Liver (tissue), 9 donors: Measurements from ENCODE around the gene PLA2R1. TPM values are rescaled to one million over a fixed set of nuclear protein-coding genes. Genes with fewer than 3 reads are reported as not detected.

Source experiments
- DNase-seq: peaks from one replicate; pipeline ENCODE4 v3.0.0-alpha.2; 2017; ENCODE audit warnings: low spot score
- H3K27ac ChIP-seq, 2 donors: one replicate each; pipeline ENCODE4 v1.7.0; 2013; ENCODE audit warnings: inconsistent platforms in 2 of 2, low read length in 2 of 2, control low read depth in 1 of 2, low read depth in 1 of 2, mild to moderate bottlenecking in 1 of 2
- H3K27me3 ChIP-seq, 4 donors: one replicate each; pipeline versions ENCODE4 v1.6.1 to v1.7.0; 2013; ENCODE audit warnings: low read length in 3 of 4, inconsistent platforms in 1 of 4, mild to moderate bottlenecking in 1 of 4, moderate library complexity in 1 of 4; ENCODE audit not compliant: control insufficient read depth in 4 of 4, insufficient read depth in 4 of 4
- H3K36me3 ChIP-seq, 4 donors: one replicate each; pipeline versions ENCODE4 v1.6.1 to v1.7.0; 2013; ENCODE audit warnings: low read length in 3 of 4, mild to moderate bottlenecking in 3 of 4, low read depth in 1 of 4, moderate library complexity in 1 of 4; ENCODE audit not compliant: control insufficient read depth in 4 of 4, insufficient read depth in 3 of 4
- H3K4me1 ChIP-seq, 4 donors: one replicate each; pipeline versions ENCODE4 v1.6.1 to v1.7.0; 2013; ENCODE audit warnings: low read length in 3 of 4, mild to moderate bottlenecking in 3 of 4, moderate library complexity in 1 of 4; ENCODE audit not compliant: control insufficient read depth in 4 of 4, insufficient read depth in 4 of 4
- H3K4me3 ChIP-seq, 3 donors: one replicate each; pipeline versions ENCODE4 v1.6.1 to v1.7.0; 2013; ENCODE audit warnings: low read length in 3 of 3, control low read depth in 1 of 3, low read depth in 1 of 3, mild to moderate bottlenecking in 1 of 3
- H3K9ac ChIP-seq, 2 donors: one replicate each; pipeline ENCODE4 v1.7.0; 2013; ENCODE audit warnings: low read length in 2 of 2, mild to moderate bottlenecking in 2 of 2, moderate library complexity in 2 of 2, control low read depth in 1 of 2, low read depth in 1 of 2
- H3K9me3 ChIP-seq, 4 donors: one replicate each; pipeline versions ENCODE4 v1.6.1 to v1.7.0; 2013; ENCODE audit warnings: low read length in 3 of 4; ENCODE audit not compliant: control insufficient read depth in 4 of 4
- ATF3 ChIP-seq: IDR thresholded peaks from 2 replicates; pipeline ENCODE4 v1.6.1; 2016; ENCODE audit warnings: antibody characterized with exemption
- CTCF ChIP-seq: fragments of 150-350 bp; IDR thresholded peaks from 2 replicates; pipeline ENCODE4 v1.5.1; 2017; ENCODE audit warnings: improper control_type of control experiment, low read depth, low read length; ENCODE audit not compliant: missing input control
- EGR1 ChIP-seq, 2 donors: IDR thresholded peaks; 2 replicates each; pipeline ENCODE4 v1.6.1; 2016 to 2018; ENCODE audit warnings: antibody characterized with exemption in 2 of 2, low read depth in 2 of 2
- FOXA1 ChIP-seq: IDR thresholded peaks from 2 replicates; pipeline ENCODE4 v1.6.1; 2016; ENCODE audit warnings: antibody characterized with exemption
- FOXA2 ChIP-seq: IDR thresholded peaks from 2 replicates; pipeline ENCODE4 v1.6.1; 2016; ENCODE audit warnings: antibody characterized with exemption
- GABPA ChIP-seq, 2 donors: IDR thresholded peaks in 1 of 2; conservative IDR thresholded peaks in 1 of 2; 2 replicates each; pipeline ENCODE4 v1.6.1; 2016; ENCODE audit warnings: antibody characterized with exemption in 2 of 2, mild to moderate bottlenecking in 1 of 2, moderate library complexity in 1 of 2
- HNF4A ChIP-seq, 2 donors: conservative IDR thresholded peaks; 2 replicates each; pipeline ENCODE4 v1.6.1; 2016; ENCODE audit warnings: antibody characterized with exemption in 2 of 2, mild to moderate bottlenecking in 2 of 2
- HNF4G ChIP-seq: IDR thresholded peaks from 2 replicates; pipeline ENCODE4 v1.6.1; 2016; ENCODE audit warnings: antibody characterized with exemption
- JUND ChIP-seq, 2 donors: IDR thresholded peaks; 2 replicates each; pipeline ENCODE4 v1.6.1; 2016; ENCODE audit warnings: antibody characterized with exemption in 2 of 2
- MAX ChIP-seq: IDR thresholded peaks from 2 replicates; pipeline ENCODE4 v1.6.1; 2016; ENCODE audit warnings: antibody characterized with exemption
- NR2F2 ChIP-seq: IDR thresholded peaks from 2 replicates; pipeline ENCODE4 v1.6.1; 2016; ENCODE audit warnings: antibody characterized with exemption
- RAD21 ChIP-seq, 2 donors: IDR thresholded peaks; 2 replicates each; pipeline ENCODE4 v1.6.1; 2016; ENCODE audit warnings: antibody characterized with exemption in 2 of 2, mild to moderate bottlenecking in 2 of 2
- REST ChIP-seq: IDR thresholded peaks from 2 replicates; pipeline ENCODE4 v1.6.1; 2016; ENCODE audit warnings: antibody characterized with exemption, mild to moderate bottlenecking
- RXRA ChIP-seq, 2 donors: IDR thresholded peaks; 2 replicates each; pipeline ENCODE4 v1.6.1; 2017 to 2018; ENCODE audit warnings: antibody characterized with exemption in 2 of 2, mild to moderate bottlenecking in 1 of 2
- SP1 ChIP-seq: IDR thresholded peaks from 2 replicates; pipeline ENCODE4 v1.6.1; 2018; ENCODE audit warnings: antibody characterized with exemption, mild to moderate bottlenecking
- TAF1 ChIP-seq: conservative IDR thresholded peaks from 2 replicates; pipeline ENCODE4 v1.6.1; 2016; ENCODE audit warnings: antibody characterized with exemption, mild to moderate bottlenecking
- YY1 ChIP-seq: IDR thresholded peaks from 2 replicates; pipeline ENCODE4 v1.6.1; 2016; ENCODE audit warnings: antibody characterized with exemption, mild to moderate bottlenecking
- WGBS: extraction: QIAGEN DNeasy Blood & Tissue Kit; methylation state at CpG from one replicate; pipeline ENCODE4 v1.1.7; 2013; 5-methylcytosine and 5-hydroxymethylcytosine counted together
- polyA plus RNA-seq, 2 donors: library from polyadenylated mRNA; stranded (reverse) in 1 of 2; unstranded in 1 of 2; fragments of 200-250 nt in 1 of 2; fragments of >200 nt in 1 of 2; fragmentation: Nextera tagmentation in 1 of 2; extraction: Ambion mirVana in 1 of 2; gene quantifications; one replicate each; pipeline versions ENCODE4 v1.2.1 to v1.2.3, GENCODE V29; 2013 to 2015
- total RNA-seq, 2 donors: library from RNA; depleted of rRNA; stranded (reverse); fragments of >200 nt; gene quantifications; one replicate each; pipeline ENCODE4 v1.2.3, GENCODE V29; 2014
- donor health status: healthy.
- donor health status: healthy.
- donor health status: healthy.
- donor health status: healthy.
- donor health status: healthy.

Gene PLA2R1
- total and polyA plus RNA-seq, 4 donors: 0.61 to 2.3 (median 0.66) TPM

GRCh38 chr2:159933040-159933726, 129.2 kb downstream of the PLA2R1 start:
- no peaks in the 10 kb centered on the region for H3K36me3 ChIP-seq
- TF ChIP-seq NR2F2 (no peak), GABPA (IDR thresholded peaks at IDR 0.05 in 1 of 2, conservative IDR thresholded peaks at IDR 0.05 in 1 of 2) (no peak), ATF3 (no peak), EGR1 (IDR thresholded peaks at IDR 0.05; ENCODE audit: low read depth in 2 of 2) (no peak), RXRA (IDR thresholded peaks at IDR 0.05) (no peak), REST (no peak), YY1 (no peak), HNF4G (no peak), HNF4A (conservative IDR thresholded peaks at IDR 0.05) (no peak), FOXA2 (no peak)
- H3K27me3 ChIP-seq: no peaks in the 10 kb centered on the region
- 88% methylated on average over 2 of the region's 2 CpGs for WGBS
- H3K4me1 ChIP-seq: no peaks in the 10 kb centered on the region
- H3K4me3 ChIP-seq: no peak overlapping the region
- no peak for DNase-seq
- H3K9ac ChIP-seq: no peak overlapping the region
- no peak overlapping the region for H3K27ac ChIP-seq
- peaks cover 0 to 2% (median under 1%) of the 10 kb centered on the region in 4 donors for H3K9me3 ChIP-seq

GRCh38 chr2:159926695-159927094, 135.7 kb downstream of the PLA2R1 start:
- H3K4me1 ChIP-seq: no peaks in the 10 kb centered on the region
- no peak overlapping the region for H3K9ac ChIP-seq
- H3K9me3 ChIP-seq: peaks cover 0 to 5% (median 3%) of the 10 kb centered on the region in 4 donors
- no peak overlapping the region for H3K4me3 ChIP-seq
- no peaks in the 10 kb centered on the region for H3K36me3 ChIP-seq
- no peak overlapping the region for H3K27ac ChIP-seq
- H3K27me3 ChIP-seq: no peaks in the 10 kb centered on the region
- TF ChIP-seq SP1: no peak
- TF ChIP-seq RXRA (IDR thresholded peaks at IDR 0.05): no peak
- no peak for TF ChIP-seq EGR1 (IDR thresholded peaks at IDR 0.05; ENCODE audit: low read depth in 2 of 2)
- TF ChIP-seq YY1: no peak
- DNase-seq: no peak
- WGBS: 78% methylated on average over 2 of the region's 2 CpGs

- no peaks in the 10 kb centered on the region for H3K36me3 ChIP-seq
- no peaks in the 10 kb centered on the region for H3K27me3 ChIP-seq
- peaks cover 0 to 5% (median 3%) of the 10 kb centered on the region in 4 donors for H3K9me3 ChIP-seq
- no peak overlapping the region for H3K4me3 ChIP-seq
- no peaks in the 10 kb centered on the region for H3K4me1 ChIP-seq
- no peak for DNase-seq
- no peak overlapping the region for H3K9ac ChIP-seq
- WGBS: 86% methylated on average over 3 of the region's 3 CpGs
- H3K27ac ChIP-seq: no peak overlapping the region
- no peak for TF ChIP-seq RXRA (IDR thresholded peaks at IDR 0.05)
- no peak for TF ChIP-seq MAX
- no peak for TF ChIP-seq REST
- TF ChIP-seq HNF4A (conservative IDR thresholded peaks at IDR 0.05): no peak
- TF ChIP-seq RAD21 (IDR thresholded peaks at IDR 0.05): no peak
- TF ChIP-seq EGR1 (IDR thresholded peaks at IDR 0.05; ENCODE audit: low read depth in 2 of 2): no peak
- TF ChIP-seq JUND (IDR thresholded peaks at IDR 0.05): no peak
- no peak for TF ChIP-seq HNF4G
- TF ChIP-seq TAF1: no peak
- TF ChIP-seq NR2F2: no peak
- TF ChIP-seq CTCF: no peak
- TF ChIP-seq FOXA1: no peak
- no peak for TF ChIP-seq YY1
- TF ChIP-seq FOXA2: no peak
- no peak for TF ChIP-seq GABPA (IDR thresholded peaks at IDR 0.05 in 1 of 2, conservative IDR thresholded peaks at IDR 0.05 in 1 of 2)
These were observed 136.4 kb downstream of the PLA2R1 start for GRCh38 chr2:159925975-159926374.
